HG02970 (cell line): ENCODE results near the gene DNAH8.

Source experiments
- ATAC-seq: cut with Tn5 transposase; IDR thresholded peaks from one replicate; pipeline ENCODE4 v1.9.1; 2021; ENCODE audit warnings: mild to moderate bottlenecking, moderate library complexity, moderate number of reproducible peaks; ENCODE audit not compliant: unreplicated experiment, low FRiP score

DNAH8 gene

GRCh38 chr6:38701551-38701950, 13.6 kb upstream of the DNAH8 start:
- ATAC-seq, result no peak

GRCh38 chr6:38702558-38703397, 12.3 kb upstream of the DNAH8 start, which contains the start of gene GLO1:
TSS of gene GLO1 (minus strand) at chr6:38703145. CDS start at chr6:38703054, 91 bp downstream.
- ATAC-seq, result peak; percentile 98

GRCh38 chr6:38703949-38704590, 11.0 kb upstream of the DNAH8 start:
- no peak for ATAC-seq

GRCh38 chr6:38705924-38706323, 9.2 kb upstream of the DNAH8 start:
- no peak for ATAC-seq

GRCh38 chr6:38708496-38708895, 6.6 kb upstream of the DNAH8 start:
- ATAC-seq, result no peak

GRCh38 chr6:38713812-38714211, 1.3 kb upstream of the DNAH8 start:
- no peak for ATAC-seq

- no peak for ATAC-seq
Observed at GRCh38 chr6:38714239-38715015, 684 bp upstream of the DNAH8 start.

GRCh38 chr6:38716825-38717224, 1.7 kb downstream of the DNAH8 start:
- ATAC-seq, result no peak

- ATAC-seq, result no peak
Observed at GRCh38 chr6:38719358-38719757, 4.2 kb downstream of the DNAH8 start.

GRCh38 chr6:38720295-38720694, 5.2 kb downstream of the DNAH8 start:
- no peak for ATAC-seq

- no peak for ATAC-seq
Observed at GRCh38 chr6:38722038-38722437, 6.9 kb downstream of the DNAH8 start.

GRCh38 chr6:38722727-38723334, 7.7 kb downstream of the DNAH8 start:
- ATAC-seq, result no peak

- no peak for ATAC-seq
Observed at GRCh38 chr6:38723783-38724182, 8.7 kb downstream of the DNAH8 start.

- ATAC-seq, result no peak
Observed at GRCh38 chr6:38724343-38724742, 9.2 kb downstream of the DNAH8 start.

- ATAC-seq, result no peak
Observed at GRCh38 chr6:38725414-38726183, 10.5 kb downstream of the DNAH8 start.

- ATAC-seq, result no peak
Observed at GRCh38 chr6:38728203-38728602, 13.1 kb downstream of the DNAH8 start.

GRCh38 chr6:38730140-38730862, 15.2 kb downstream of the DNAH8 start:
- no peak for ATAC-seq

GRCh38 chr6:38736951-38737350, 21.8 kb downstream of the DNAH8 start:
- no peak for ATAC-seq

GRCh38 chr6:38738261-38738660, 23.1 kb downstream of the DNAH8 start:
- ATAC-seq, result no peak
